SK-N-SH treated with all-trans-retinoic acid at 6 μM for 48 hours (cell line): Measurements from ENCODE around the gene SMG5.

ENCODE experiments used
- ATAC-seq: fragments of 200-7000 bp; cut with Tn5 transposase; 3 replicates; pipeline ENCODE4 v1.9.1; 2020; ENCODE audit warnings: mild to moderate bottlenecking, moderate library complexity
- ARNTL ChIP-seq: fragments of 450-650 bp; formaldehyde crosslinking; IDR thresholded peaks from 2 replicates; pipeline ENCODE4 v1.5.0; 2020; ENCODE audit warnings: low read depth, mild to moderate bottlenecking, moderate library complexity, borderline replicate concordance
- BACH2 ChIP-seq: fragments of 250-450 bp; sonication (Bioruptor Pico); IDR thresholded peaks from 2 replicates; pipeline ENCODE4 v1.9.0; 2021; ENCODE audit warnings: mild to moderate bottlenecking, borderline replicate concordance
- CSDC2 ChIP-seq: fragments of 250-450 bp; sonication (Bioruptor Pico); IDR thresholded peaks from 2 replicates; pipeline ENCODE4 v1.5.0; 2020; ENCODE audit warnings: mild to moderate bottlenecking, moderate library complexity
- CSRNP3 ChIP-seq: fragments of 250-450 bp; sonication (Bioruptor Pico); IDR thresholded peaks from 2 replicates; pipeline ENCODE4 v1.5.1; 2021; ENCODE audit warnings: mild to moderate bottlenecking, moderate library complexity
- ESRRG ChIP-seq: fragments of 250-450 bp; sonication (Bioruptor Pico); IDR thresholded peaks from 2 replicates; pipeline ENCODE4 v1.6.1; 2021; ENCODE audit warnings: mild to moderate bottlenecking
- GLIS3 ChIP-seq: fragments of 250-450 bp; sonication (Bioruptor Pico); IDR thresholded peaks from 2 replicates; pipeline ENCODE4 v1.5.0; 2020; ENCODE audit warnings: mild to moderate bottlenecking, moderate library complexity
- ISL1 ChIP-seq: fragments of 250-450 bp; sonication (Bioruptor Pico); IDR thresholded peaks from 2 replicates; pipeline ENCODE4 v2.1.2; 2022; ENCODE audit warnings: mild to moderate bottlenecking, moderate library complexity
- OSR1 ChIP-seq: fragments of 250-450 bp; sonication (Bioruptor Pico); IDR thresholded peaks from 2 replicates; pipeline ENCODE4 v1.8.0; 2022; ENCODE audit warnings: moderate library complexity, mild to moderate bottlenecking, inconsistent platforms
- PATZ1 ChIP-seq: fragments of 250-450 bp; sonication (Bioruptor Pico); IDR thresholded peaks from 2 replicates; pipeline ENCODE4 v1.8.0; 2020; ENCODE audit warnings: mild to moderate bottlenecking, moderate library complexity, borderline replicate concordance
- POU6F1 ChIP-seq: fragments of 250-450 bp; sonication (Bioruptor Pico); IDR thresholded peaks from 2 replicates; pipeline ENCODE4 v1.8.0; 2021; ENCODE audit warnings: low read depth, mild to moderate bottlenecking, moderate library complexity, borderline replicate concordance
- PPARA ChIP-seq: fragments of 250-450 bp; sonication (Bioruptor Pico); IDR thresholded peaks from 2 replicates; pipeline ENCODE4 v1.5.0; 2020; ENCODE audit warnings: mild to moderate bottlenecking, borderline replicate concordance
- RARB ChIP-seq: fragments of 250-450 bp; sonication (Bioruptor Pico); IDR thresholded peaks from 2 replicates; pipeline ENCODE4 v1.8.0; 2021; ENCODE audit warnings: mild to moderate bottlenecking, moderate library complexity
- SNAI2 ChIP-seq: fragments of 250-450 bp; sonication (Bioruptor Pico); IDR thresholded peaks from 2 replicates; pipeline ENCODE4 v1.5.0; 2020; ENCODE audit warnings: mild to moderate bottlenecking, moderate library complexity
- TCF4 ChIP-seq: fragments of 250-450 bp; sonication (Bioruptor Pico); IDR thresholded peaks from 2 replicates; pipeline ENCODE4 v1.8.0; 2021; ENCODE audit warnings: mild to moderate bottlenecking, moderate library complexity, borderline replicate concordance
- TOX ChIP-seq: fragments of 250-450 bp; sonication (Bioruptor Pico); IDR thresholded peaks from 2 replicates; pipeline ENCODE4 v1.8.0; 2021; ENCODE audit warnings: mild to moderate bottlenecking, moderate library complexity, borderline replicate concordance
- TSHZ2 ChIP-seq: fragments of 250-450 bp; sonication (Bioruptor Pico); IDR thresholded peaks from 2 replicates; pipeline ENCODE4 v1.5.0; 2020; ENCODE audit warnings: mild to moderate bottlenecking, moderate library complexity
- ZC3H10 ChIP-seq: fragments of 250-450 bp; sonication (Bioruptor Pico); IDR thresholded peaks from 2 replicates; pipeline ENCODE4 v1.5.1; 2021; ENCODE audit warnings: mild to moderate bottlenecking, moderate library complexity
- ZFP3 ChIP-seq: fragments of 250-450 bp; sonication (Bioruptor Pico); IDR thresholded peaks from 2 replicates; pipeline ENCODE4 v1.5.0; 2020; ENCODE audit warnings: mild to moderate bottlenecking, moderate library complexity
- ZFP30 ChIP-seq: fragments of 450-650 bp; formaldehyde crosslinking; IDR thresholded peaks from 2 replicates; pipeline ENCODE4 v1.5.0; 2022; ENCODE audit warnings: mild to moderate bottlenecking, moderate library complexity
- ZNF565 ChIP-seq: fragments of 450-650 bp; formaldehyde crosslinking; conservative IDR thresholded peaks from 2 replicates; pipeline ENCODE4 v1.5.0; 2020; ENCODE audit warnings: low read depth, mild to moderate bottlenecking, moderate library complexity
- ZNF70 ChIP-seq: fragments of 450-650 bp; formaldehyde crosslinking; IDR thresholded peaks from 2 replicates; pipeline ENCODE4 v1.5.0; 2020; ENCODE audit warnings: mild to moderate bottlenecking, moderate library complexity
- ZNF8 ChIP-seq: fragments of 450-650 bp; formaldehyde crosslinking; IDR thresholded peaks from 2 replicates; pipeline ENCODE4 v1.5.0; 2020; ENCODE audit warnings: mild to moderate bottlenecking, moderate library complexity

SMG5 gene

GRCh38 chr1:156266051-156266450 lies 16.6 kb downstream of the SMG5 start:
- no peak for ATAC-seq
- TF ChIP-seq PPARA (CRISPR knock-in tag) = no peak
- no peak for TF ChIP-seq CSDC2 (CRISPR knock-in tag)
- TF ChIP-seq ZFP30 (CRISPR knock-in tag) = no peak
- no peak for TF ChIP-seq ISL1
- no peak for TF ChIP-seq ZFP3 (CRISPR knock-in tag)
- no peak for TF ChIP-seq GLIS3
- TF ChIP-seq ZC3H10 = no peak
- TF ChIP-seq ZNF565 = no peak
- no peak for TF ChIP-seq TOX
- no peak for TF ChIP-seq ZNF70
- no peak for TF ChIP-seq POU6F1 (CRISPR knock-in tag)
- no peak for TF ChIP-seq TCF4
- TF ChIP-seq ESRRG = no peak
- no peak for TF ChIP-seq CSRNP3 (CRISPR knock-in tag)

- peak; percentile 9 for ATAC-seq
- TF ChIP-seq ZNF70 (no peak), ZNF8 (CRISPR knock-in tag) (no peak), ESRRG (no peak), TSHZ2 (no peak), BACH2 (no peak), TOX (no peak), ARNTL (CRISPR knock-in tag) (no peak), PATZ1 (CRISPR knock-in tag) (no peak), CSDC2 (CRISPR knock-in tag) (no peak)
Measured at GRCh38 chr1:156263288-156263655, 19.4 kb downstream of the SMG5 start.

GRCh38 chr1:156262461-156263287 lies 20.0 kb downstream of the SMG5 start:
- ATAC-seq = peak; percentile 67

GRCh38 chr1:156260896-156261295 lies 21.7 kb downstream of the SMG5 start:
- no peak for ATAC-seq
- TF ChIP-seq PPARA (CRISPR knock-in tag) (no peak), ZNF70 (no peak), SNAI2 (CRISPR knock-in tag) (no peak), CSRNP3 (CRISPR knock-in tag) (no peak), ZFP30 (CRISPR knock-in tag) (no peak), ESRRG (no peak), ZC3H10 (no peak), TOX (no peak), TCF4 (no peak), OSR1 (CRISPR knock-in tag) (no peak), BACH2 (no peak)

More at GRCh38 chr1:156262461-156263287, 20.0 kb downstream of the SMG5 start:
- no peak for TF ChIP-seq BACH2
- no peak for TF ChIP-seq ARNTL (CRISPR knock-in tag)
- no peak for TF ChIP-seq SNAI2 (CRISPR knock-in tag)
- TF ChIP-seq RARB (CRISPR knock-in tag) = no peak
